Eye (tissue), 1 donor: ENCODE results near the gene TIMP2.

Source experiments
- DNase-seq: peaks from one replicate; pipeline ENCODE4 v3.0.0-alpha.2; 2015

Gene TIMP2

GRCh38 chr17:78862073-78863023 lies 62.8 kb downstream of the TIMP2 start:
- DNase-seq = no peak

- no peak for DNase-seq
These were observed 64.0 kb downstream of the TIMP2 start for GRCh38 chr17:78861229-78861628.

- DNase-seq = no peak
These were observed 66.1 kb downstream of the TIMP2 start for GRCh38 chr17:78859051-78859450.

GRCh38 chr17:78857266-78857665 lies 67.9 kb downstream of the TIMP2 start:
- DNase-seq = no peak

- DNase-seq = no peak
These were observed 69.5 kb downstream of the TIMP2 start for GRCh38 chr17:78855561-78856165.

GRCh38 chr17:78854508-78854907 lies 70.7 kb downstream of the TIMP2 start:
- no peak for DNase-seq

GRCh38 chr17:78853926-78854394 lies 71.2 kb downstream of the TIMP2 start:
- no peak for DNase-seq

- no peak for DNase-seq
These were observed 72.5 kb downstream of the TIMP2 start for GRCh38 chr17:78852709-78853121.

GRCh38 chr17:78849026-78849425 lies 76.2 kb downstream of the TIMP2 start:
- DNase-seq = no peak

GRCh38 chr17:78847052-78847451 lies 78.1 kb downstream of the TIMP2 start:
- no peak for DNase-seq

GRCh38 chr17:78844301-78845005 lies 80.7 kb downstream of the TIMP2 start:
- no peak for DNase-seq

- DNase-seq = peak; percentile 45
These were observed 82.2 kb downstream of the TIMP2 start for GRCh38 chr17:78842881-78843565.

- peak; percentile 100 for DNase-seq
These were observed 84.2 kb downstream of the TIMP2 start, which contains the start of gene USP36 for GRCh38 chr17:78840780-78841611. Gene USP36, minus strand, starts transcription at chr17:78840814. Its CDS starts 4,451 bp downstream, at chr17:78836363.

- DNase-seq = no peak
These were observed 84.7 kb downstream of the TIMP2 start for GRCh38 chr17:78840530-78840779.

GRCh38 chr17:78839762-78840529 lies 85.2 kb downstream of the TIMP2 start:
- peak; percentile 58 for DNase-seq

- DNase-seq = no peak
These were observed 85.9 kb downstream of the TIMP2 start for GRCh38 chr17:78839235-78839761.

GRCh38 chr17:78838574-78839005 lies 86.6 kb downstream of the TIMP2 start:
- no peak for DNase-seq

GRCh38 chr17:78836420-78837021 lies 88.7 kb downstream of the TIMP2 start:
- DNase-seq = no peak

- no peak for DNase-seq
These were observed 90.6 kb downstream of the TIMP2 start for GRCh38 chr17:78834571-78834970.

- no peak for DNase-seq
These were observed 92.7 kb downstream of the TIMP2 start for GRCh38 chr17:78832541-78832810.
